KOPT-K1 (cell line): Measurements from ENCODE around the gene CHN2.

Source experiments
- H3K27ac ChIP-seq: fragments of 200-600 bp; sonication (generic); 2 replicates; pipeline ENCODE4 v1.5.1; 2016; ENCODE audit warnings: antibody characterized with exemption, mild to moderate bottlenecking, low read depth, low read length; ENCODE audit not compliant: poor library complexity, severe bottlenecking
- H3K36me3 ChIP-seq: fragments of 200-600 bp; sonication (generic); 2 replicates; pipeline ENCODE4 v1.5.1; 2017; ENCODE audit warnings: antibody characterized with exemption, mild to moderate bottlenecking, low read length, moderate library complexity; ENCODE audit not compliant: insufficient read depth
- H3K9me3 ChIP-seq: fragments of 200-600 bp; sonication (generic); 2 replicates; pipeline ENCODE4 v1.5.1; 2017; ENCODE audit warnings: antibody characterized with exemption, low read length, mild to moderate bottlenecking; ENCODE audit not compliant: insufficient read depth, poor library complexity, severe bottlenecking

CHN2 gene

DNA sequence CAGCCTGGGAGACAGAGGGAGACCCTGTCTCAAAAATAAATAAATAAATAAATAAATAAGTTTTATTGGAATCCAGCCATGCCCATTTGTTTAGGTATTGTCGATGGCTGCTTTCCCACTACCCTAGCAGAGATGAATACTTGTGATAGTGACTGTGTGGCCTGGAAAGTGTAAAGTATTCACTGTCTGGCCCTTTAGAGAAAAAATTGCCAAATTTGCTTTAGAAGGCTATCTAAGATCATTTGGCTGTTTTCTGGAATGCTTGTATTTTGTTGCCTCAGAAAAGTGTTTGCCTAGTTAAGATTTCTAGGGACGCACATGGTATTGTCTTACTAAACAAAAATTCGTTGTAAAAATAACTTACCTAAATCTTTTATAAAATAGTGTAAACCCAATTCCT lies 35.4 kb downstream of the CHN2 start:
- Histone ChIP-seq H3K27ac (no peak overlapping the region), H3K36me3 (no peaks in the 10 kb centered on the region), H3K9me3 (no peaks in the 10 kb centered on the region)

DNA sequence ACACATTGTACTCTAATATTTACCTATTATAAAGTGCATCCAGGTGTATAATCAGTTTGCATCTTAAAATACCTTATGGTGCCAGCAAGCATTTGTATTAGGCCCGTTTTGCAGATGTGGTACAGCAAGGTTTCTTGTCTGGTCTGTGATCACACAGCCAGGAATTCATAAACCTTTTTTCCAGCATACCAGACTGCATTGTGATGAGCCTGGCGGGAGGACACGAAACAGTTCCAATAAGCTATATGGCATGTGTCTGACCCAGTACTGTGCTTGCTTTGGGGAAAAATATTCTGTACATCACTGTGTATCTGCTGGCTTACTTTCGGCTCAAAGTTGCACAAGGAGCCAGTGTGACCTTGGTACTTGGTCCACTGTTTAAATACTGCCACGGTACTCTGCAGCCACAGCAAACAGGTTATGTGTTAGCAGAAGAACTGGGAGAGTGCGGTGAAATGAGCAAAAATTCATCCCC lies 36.3 kb downstream of the CHN2 start:
- H3K27ac ChIP-seq: no peak overlapping the region
- H3K9me3 ChIP-seq: no peaks in the 10 kb centered on the region
- no peaks in the 10 kb centered on the region for H3K36me3 ChIP-seq

DNA sequence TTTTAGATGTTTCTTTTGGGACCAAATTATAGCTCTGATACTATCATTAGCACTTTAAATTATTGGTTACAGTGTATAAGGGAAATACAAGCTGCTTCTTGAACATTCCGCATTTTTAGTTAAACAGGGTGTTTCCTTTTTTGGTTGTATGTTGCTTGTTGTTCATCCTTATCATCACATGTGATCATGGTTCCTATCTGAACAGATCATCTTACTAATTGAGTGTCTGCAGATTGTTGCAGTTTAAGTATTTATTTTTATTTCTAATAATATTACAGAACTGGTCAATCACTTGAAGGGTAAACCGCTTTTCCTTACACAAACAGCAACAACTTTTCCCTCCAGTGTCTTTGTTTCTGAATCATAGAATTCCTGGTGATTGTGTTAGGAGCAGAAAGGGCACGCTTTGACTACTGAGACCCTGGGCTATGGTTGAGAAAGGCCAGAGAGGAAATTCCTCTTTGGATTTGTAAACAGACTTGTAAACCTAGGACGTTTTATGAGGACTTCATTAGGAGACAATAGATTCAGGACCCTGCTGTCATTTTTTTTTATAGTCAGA lies 37.2 kb downstream of the CHN2 start:
- no peaks in the 10 kb centered on the region for H3K9me3 ChIP-seq

DNA sequence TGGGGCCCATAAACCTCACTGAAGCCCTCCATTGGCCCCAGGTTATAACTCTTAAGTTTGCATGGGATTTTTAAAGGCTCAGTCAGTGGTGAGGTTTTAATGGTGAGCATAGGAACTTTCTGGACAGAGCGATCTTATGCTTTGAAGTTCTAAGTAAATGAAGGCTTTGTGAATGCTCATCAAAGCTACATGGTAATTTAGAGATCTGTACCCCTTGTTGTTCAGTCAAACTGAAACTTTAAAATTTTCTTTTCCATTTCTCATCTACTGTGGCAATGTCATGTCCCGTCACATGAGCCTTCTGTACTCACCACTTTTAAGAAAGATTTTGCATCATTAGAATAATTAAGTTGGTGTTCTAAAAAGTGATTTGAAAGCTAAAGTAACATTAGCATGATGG lies 39.9 kb downstream of the CHN2 start:
- Histone ChIP-seq H3K36me3 (no peaks in the 10 kb centered on the region; the same call in 1 of the 2 replicates), H3K27ac (no peak overlapping the region), H3K9me3 (no peaks in the 10 kb centered on the region)

More for the DNA sequence above, 37.2 kb downstream of the CHN2 start:
- Histone ChIP-seq H3K36me3 (no peaks in the 10 kb centered on the region), H3K27ac (no peak overlapping the region)

DNA sequence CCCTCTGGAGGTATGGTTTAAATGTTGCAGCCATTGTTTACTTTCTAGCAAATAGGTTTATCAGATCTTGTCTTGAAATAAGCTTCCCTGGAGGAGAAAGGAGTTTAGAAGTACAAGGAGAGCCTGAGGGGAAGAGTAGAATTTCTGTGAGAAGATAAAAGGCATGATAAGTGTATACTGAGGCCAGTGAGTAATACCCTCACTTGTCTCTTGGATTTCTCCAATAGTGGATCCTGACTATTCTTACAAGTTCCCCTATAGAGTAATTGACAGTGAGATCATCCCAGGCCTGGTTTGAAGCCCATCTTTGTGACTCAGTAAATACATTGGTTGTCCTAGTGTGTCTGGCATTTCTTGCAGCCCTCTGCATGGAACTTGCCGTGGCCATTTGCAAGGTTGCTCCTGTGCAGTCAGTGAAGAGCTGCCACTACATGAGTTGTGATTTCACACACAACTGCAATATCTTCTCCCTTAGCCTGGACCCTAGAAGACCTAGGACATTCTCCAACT lies 41.6 kb downstream of the CHN2 start:
- Histone ChIP-seq H3K27ac (no peak overlapping the region), H3K36me3 (no peaks in the 10 kb centered on the region; the same call in 1 of the 2 replicates), H3K9me3 (peaks cover 6% of the 10 kb centered on the region)

DNA sequence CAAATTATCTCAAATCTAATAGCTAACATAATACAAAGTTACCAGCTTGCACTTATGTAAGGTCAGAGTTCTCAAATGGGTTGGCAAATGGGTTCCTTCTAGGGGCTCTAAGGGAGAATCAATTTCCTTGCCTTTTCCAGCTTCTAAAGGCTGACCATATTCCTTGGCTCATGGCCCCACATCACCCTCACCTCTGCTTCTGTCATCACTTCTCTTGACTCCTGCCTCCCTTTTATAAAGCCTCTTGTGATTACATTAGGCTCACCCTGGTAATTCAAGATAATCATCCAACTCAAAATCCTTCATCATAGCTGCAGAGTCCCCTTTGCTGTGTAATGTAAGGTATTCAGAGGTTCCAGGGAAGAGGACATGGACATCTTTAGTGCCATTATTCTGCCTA lies 42.1 kb downstream of the CHN2 start:
- Histone ChIP-seq H3K36me3 (no peaks in the 10 kb centered on the region; the same call in 1 of the 2 replicates), H3K9me3 (peaks cover 8% of the 10 kb centered on the region), H3K27ac (no peak overlapping the region)

DNA sequence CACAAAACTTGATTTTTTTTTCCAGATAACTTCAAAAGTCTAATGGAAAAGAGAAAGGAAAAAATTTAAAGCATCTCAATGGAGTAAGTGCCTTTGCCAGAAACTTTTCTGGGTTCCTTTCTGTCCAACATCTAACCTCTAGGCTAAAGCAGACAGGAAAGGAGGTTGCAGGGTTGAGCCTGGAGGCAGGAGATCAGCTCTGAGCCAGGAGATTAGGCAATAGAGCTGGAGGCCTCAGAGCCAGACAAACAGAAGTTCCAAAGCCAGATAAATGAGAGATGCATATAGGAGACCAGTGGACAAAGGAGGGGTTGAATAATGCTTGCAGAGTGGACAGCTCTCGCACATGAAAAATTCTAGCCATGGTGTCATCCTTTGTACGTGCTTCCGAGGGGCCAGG lies 42.9 kb downstream of the CHN2 start:
- Histone ChIP-seq H3K36me3 (no peaks in the 10 kb centered on the region; the same call in 1 of the 2 replicates), H3K27ac (no peak overlapping the region), H3K9me3 (peaks cover 8% of the 10 kb centered on the region)

DNA sequence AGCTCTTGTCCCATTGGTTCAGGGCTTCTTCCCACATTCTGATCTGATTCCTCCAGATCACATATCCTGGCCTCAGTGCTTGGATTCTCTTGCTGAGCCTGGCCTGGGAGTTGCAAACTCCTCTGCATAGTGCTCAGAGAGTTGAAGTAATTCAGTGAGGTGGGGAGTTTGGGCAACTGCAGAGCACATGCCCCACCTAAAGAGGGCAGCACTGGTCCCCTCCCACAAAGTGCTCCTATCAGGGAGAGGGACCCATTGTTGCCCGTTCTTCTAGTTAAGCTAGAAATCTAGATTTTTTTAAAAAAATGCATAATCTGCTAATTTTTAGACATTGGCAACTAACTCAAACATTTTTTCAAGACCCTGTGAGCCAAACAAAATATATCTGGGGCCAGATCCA lies 45.1 kb downstream of the CHN2 start:
- H3K9me3 ChIP-seq: peaks cover 8% of the 10 kb centered on the region
- H3K36me3 ChIP-seq: peaks cover 3% of the 10 kb centered on the region
- H3K27ac ChIP-seq: no peak overlapping the region

DNA sequence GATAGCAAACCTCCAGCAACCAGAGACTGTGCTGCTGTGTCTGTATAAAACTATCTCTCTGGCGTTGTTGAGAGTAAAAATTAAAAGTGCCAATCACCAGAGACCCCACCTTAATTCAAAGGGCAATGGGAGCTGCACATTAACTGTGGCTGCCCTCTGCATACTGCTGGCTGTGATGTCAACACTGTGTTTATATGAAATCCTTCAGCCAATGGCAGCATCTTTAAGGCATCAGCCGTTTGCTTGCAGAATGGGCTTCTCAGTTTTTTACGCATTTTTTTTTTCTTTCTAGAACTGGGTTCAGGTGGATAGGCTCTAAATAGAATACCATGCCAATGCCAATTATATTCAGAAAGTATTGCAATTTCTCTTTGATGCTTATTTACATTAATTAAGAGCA lies 47.7 kb downstream of the CHN2 start:
- Histone ChIP-seq H3K36me3 (peaks cover 19% of the 10 kb centered on the region), H3K9me3 (peaks cover 8% of the 10 kb centered on the region), H3K27ac (no peak overlapping the region)

DNA sequence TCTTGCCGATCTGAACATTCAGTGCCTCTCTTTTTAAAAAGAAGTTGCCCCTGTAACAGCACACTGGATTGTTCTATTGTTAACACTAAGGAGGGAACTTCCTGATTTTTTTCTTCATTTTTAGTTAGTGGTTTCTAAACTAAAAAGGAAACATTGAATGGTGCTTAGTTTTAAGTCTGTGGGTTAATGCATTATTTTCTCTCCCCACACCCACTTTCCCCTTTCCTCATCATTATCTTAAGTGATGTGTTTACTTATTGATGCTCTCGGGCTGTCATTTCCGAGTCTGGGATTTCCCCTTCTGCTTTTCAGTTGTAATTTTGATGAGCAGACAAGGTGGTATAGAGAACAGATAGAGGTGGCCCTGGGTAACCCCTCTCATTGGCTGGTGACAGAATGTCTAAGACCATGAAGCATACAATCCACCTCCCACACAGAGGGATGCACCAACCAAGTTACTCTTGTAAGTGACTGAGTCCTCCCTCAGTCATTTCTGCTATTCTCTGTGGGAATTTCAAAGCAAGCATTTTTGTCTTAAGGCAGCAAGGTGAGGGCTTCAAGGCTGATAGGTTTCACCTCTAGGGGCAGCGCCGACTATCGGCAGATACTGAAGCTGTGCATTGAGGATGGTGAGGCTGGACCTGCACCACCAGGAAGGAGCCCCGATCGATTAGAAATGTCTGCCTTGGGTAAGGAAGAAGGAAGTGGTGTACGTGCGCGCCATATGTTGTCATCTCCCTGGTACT lies 49.5 kb downstream of the CHN2 start:
- Histone ChIP-seq H3K36me3 (peaks cover 23% of the 10 kb centered on the region), H3K27ac (peak overlapping the region; percentile 53), H3K9me3 (peaks cover 8% of the 10 kb centered on the region)

DNA sequence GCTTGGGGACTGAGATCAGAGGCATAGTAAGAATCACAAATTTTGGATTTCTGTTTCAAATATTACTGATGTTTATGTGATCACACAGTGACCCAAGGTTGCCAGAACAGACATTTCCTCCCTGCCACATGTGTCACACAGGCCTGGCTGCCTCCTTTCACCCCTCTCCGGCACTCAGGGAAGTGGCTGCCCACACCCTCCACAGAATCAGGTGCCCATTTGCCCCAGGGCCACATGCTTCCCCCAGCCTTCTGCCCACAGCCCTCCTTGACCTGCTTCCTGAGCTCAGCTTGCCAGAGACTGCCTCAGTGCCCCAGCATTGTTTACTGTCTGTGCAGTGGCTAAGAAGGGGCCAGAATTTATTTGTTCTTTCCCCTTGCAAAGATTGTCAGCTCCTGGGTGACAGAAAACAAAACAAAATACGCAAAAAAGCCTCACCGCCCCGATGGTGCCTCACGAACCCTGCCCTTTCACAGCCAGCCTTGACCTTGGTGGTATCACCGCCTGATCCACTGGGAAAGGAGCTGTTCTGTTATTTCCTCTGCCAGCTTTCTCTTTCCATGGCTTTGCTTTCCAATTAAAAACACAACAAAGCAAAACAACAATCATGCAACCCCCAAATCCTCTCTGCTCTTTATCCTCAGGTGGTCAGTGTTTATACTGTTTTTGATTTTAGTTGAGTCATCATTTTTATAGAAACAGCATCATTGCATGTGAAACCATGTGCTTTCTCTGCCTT lies 52.8 kb downstream of the CHN2 start:
- peak overlapping the region; percentile 41 for H3K27ac ChIP-seq
- H3K36me3 ChIP-seq: peaks cover 23% of the 10 kb centered on the region
- H3K9me3 ChIP-seq: no peaks in the 10 kb centered on the region

DNA sequence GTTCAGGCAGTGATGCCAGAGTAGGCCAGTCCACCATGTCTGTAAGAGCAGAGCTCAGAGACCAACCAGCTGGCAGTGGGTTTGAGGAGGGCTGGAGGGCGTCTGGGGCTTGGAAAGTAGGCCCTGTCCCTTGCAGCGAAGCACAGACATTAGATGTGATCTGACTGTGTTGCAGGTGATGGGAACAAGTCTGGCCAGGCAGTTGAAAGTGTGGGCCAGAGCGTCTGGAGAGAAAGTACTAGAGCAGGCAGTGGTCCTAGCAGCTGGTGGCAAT lies 53.3 kb downstream of the CHN2 start:
- Histone ChIP-seq H3K9me3 (no peaks in the 10 kb centered on the region), H3K27ac (peak overlapping the region; percentile 41), H3K36me3 (peaks cover 26% of the 10 kb centered on the region)

DNA sequence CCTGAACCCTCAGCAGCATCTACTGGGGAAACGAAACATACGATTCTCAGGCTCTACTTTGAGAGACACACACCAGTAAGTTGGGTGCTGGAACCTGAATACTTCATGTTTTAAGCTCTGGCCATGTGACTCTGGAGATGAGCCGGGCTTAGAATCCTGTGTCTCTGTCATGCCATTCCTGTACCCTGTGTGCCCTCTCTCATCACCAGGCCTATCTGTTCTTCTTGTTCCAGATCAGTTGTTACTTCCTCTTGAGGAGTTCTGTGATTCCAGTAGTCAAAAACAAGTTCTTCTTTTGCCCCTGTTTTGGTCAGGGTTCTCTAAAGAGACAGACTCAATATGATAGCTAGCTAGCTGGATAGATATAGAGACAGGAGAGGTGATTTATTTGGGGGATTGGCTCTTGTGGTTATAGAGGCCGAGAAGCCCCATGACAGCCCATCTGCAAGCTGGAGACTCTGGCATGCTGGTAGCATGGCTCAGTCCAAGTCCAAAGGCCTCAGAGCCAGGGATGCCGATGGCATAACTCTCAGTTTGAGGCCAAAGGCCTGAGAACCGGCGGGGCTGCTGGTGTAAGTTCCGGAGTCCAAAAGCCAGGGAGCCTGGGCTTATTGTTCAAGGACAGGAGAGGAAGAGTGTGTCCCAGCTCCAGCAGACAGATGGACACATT lies 54.3 kb downstream of the CHN2 start:
- Histone ChIP-seq H3K27ac (no peak overlapping the region), H3K36me3 (peaks cover 33% of the 10 kb centered on the region), H3K9me3 (no peaks in the 10 kb centered on the region)

DNA sequence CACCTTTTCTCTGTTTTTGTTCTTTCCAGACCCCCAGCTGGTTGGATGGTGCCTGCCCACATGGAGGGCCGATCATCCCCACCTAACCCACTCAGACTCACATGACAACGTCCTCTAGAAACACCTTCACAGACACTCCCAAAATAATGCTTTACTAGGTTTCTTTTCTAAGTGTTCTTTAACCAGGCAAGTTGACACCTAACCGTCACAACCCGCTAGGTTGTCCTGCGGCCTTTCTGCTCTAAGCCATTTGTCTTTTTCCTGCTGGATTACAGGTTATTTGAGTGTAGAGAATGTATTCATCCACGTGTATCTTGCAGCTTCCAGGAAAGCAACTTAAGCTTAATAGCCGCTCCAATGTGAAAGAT lies 54.8 kb downstream of the CHN2 start:
- peaks cover 32% of the 10 kb centered on the region for H3K36me3 ChIP-seq
- H3K27ac ChIP-seq: no peak overlapping the region
- H3K9me3 ChIP-seq: no peaks in the 10 kb centered on the region

DNA sequence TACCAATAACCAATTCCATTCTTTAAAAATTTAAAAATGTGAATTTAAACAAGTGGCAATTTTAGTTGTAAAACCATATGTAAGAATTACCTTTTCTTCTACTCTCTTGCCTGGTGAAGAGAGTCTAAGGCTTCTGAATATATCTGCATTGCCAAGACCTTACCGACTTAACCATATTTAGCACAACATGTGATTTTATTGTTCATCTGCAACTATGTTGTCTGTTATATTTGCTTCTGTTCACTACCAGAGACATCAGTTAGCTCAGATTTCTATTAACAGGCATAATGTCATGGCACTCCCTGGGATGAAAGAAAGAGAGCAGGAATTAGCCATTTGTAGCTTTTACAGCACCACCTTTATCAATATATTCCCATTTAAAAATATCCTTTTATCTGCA lies 55.3 kb downstream of the CHN2 start:
- Histone ChIP-seq H3K36me3 (peaks cover 27% of the 10 kb centered on the region), H3K9me3 (no peaks in the 10 kb centered on the region), H3K27ac (no peak overlapping the region)
